Measurements from ENCODE around the gene MDM2. TPM values are rescaled to one million over a fixed set of nuclear protein-coding genes. Genes with fewer than 3 reads are reported as not detected.

MDM2 gene
- total RNA-seq, 1 experiment from 2014 or later: 86.4 TPM

DNA sequence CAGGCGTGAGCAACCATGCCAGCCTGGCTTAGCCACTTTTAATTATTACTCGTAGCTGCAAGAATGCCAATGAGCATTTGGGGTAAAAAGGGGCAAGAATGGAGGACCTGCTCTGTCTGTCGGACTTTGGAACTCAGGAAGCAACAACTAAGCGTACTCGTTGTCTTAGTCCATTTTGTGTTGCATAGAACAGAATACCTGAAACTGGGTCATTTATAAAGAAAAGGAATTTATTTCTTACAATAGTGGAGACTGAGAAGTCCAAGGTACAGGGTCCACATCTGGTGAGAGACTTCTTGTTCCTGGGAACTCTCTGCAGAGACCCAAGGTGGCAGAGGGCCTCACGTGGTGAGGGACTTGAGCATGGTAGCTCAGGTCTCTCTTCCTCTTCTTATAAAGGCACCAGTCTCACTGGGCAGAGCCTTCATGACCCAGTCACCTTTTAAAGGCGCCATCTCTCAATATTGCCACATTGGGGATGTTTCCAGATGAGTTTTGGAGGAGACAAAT lies 32.8 kb upstream of the MDM2 start:
- Histone ChIP-seq H3K9me3 (ENCODE audit: low read length) (no peaks in the 10 kb centered on the region), H3K9ac (ENCODE audit: low read length) (no peak overlapping the region), H3K4me1 (ENCODE audit: insufficient read depth, low read length) (no peaks in the 10 kb centered on the region), H3K79me2 (ENCODE audit: low read length) (no peaks in the 10 kb centered on the region), H3K27ac (ENCODE audit: low read length) (no peak overlapping the region), H3K9me2 (replicated peaks; ENCODE audit: low read length) (no peaks in the 10 kb centered on the region), H3K36me3 (ENCODE audit: low read depth, low read length) (no peaks in the 10 kb centered on the region), H2AFZ (ENCODE audit: low read length) (no peak overlapping the region), H3K4me2 (ENCODE audit: low read length) (no peak overlapping the region), H3K4me3 (ENCODE audit: low read length) (no peak overlapping the region), H3K27me3 (ENCODE audit: low read length) (no peaks in the 10 kb centered on the region), H3F3A (ENCODE audit: low read length, unreplicated experiment) (no peaks in the 10 kb centered on the region), H4K20me1 (ENCODE audit: low read length) (no peaks in the 10 kb centered on the region)
- intact Hi-C loops (cut with micrococcal nuclease): no loop called here
- TF ChIP-seq, protein P1, sequence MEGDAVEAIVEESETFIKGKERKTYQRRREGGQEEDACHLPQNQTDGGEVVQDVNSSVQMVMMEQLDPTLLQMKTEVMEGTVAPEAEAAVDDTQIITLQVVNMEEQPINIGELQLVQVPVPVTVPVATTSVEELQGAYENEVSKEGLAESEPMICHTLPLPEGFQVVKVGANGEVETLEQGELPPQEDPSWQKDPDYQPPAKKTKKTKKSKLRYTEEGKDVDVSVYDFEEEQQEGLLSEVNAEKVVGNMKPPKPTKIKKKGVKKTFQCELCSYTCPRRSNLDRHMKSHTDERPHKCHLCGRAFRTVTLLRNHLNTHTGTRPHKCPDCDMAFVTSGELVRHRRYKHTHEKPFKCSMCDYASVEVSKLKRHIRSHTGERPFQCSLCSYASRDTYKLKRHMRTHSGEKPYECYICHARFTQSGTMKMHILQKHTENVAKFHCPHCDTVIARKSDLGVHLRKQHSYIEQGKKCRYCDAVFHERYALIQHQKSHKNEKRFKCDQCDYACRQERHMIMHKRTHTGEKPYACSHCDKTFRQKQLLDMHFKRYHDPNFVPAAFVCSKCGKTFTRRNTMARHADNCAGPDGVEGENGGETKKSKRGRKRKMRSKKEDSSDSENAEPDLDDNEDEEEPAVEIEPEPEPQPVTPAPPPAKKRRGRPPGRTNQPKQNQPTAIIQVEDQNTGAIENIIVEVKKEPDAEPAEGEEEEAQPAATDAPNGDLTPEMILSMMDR (conservative IDR thresholded peaks at IDR 0.05; ENCODE audit: low read depth, low read length): no peak
- TF ChIP-seq EZH2 (IDR thresholded peaks at IDR 0.05; ENCODE audit: low read length, unreplicated experiment) (no peak), EZH2phosphoT487 (IDR thresholded peaks at IDR 0.05; ENCODE audit: borderline replicate concordance, low read length) (no peak)
- CTCF ChIA-PET: no interaction called here
- POLR2A ChIA-PET (ENCODE audit: unreplicated experiment): no interaction called here
- BruUV-seq (replicated peaks): no TSS peak
- ATAC-seq (no peak), DNase-seq (no peak)

GRCh38 chr12:68776976-68777610 lies 30.9 kb upstream of the MDM2 start:
- Histone ChIP-seq H3K36me3 (ENCODE audit: low read depth, low read length) (no peaks in the 10 kb centered on the region), H3K4me1 (ENCODE audit: insufficient read depth, low read length) (no peaks in the 10 kb centered on the region), H3K4me2 (ENCODE audit: low read length) (no peak overlapping the region), H3F3A (ENCODE audit: low read length, unreplicated experiment) (no peaks in the 10 kb centered on the region), H3K27me3 (ENCODE audit: low read length) (no peaks in the 10 kb centered on the region), H3K4me3 (ENCODE audit: low read length) (no peak overlapping the region), H3K9ac (ENCODE audit: low read length) (no peak overlapping the region), H3K9me2 (replicated peaks; ENCODE audit: low read length) (no peaks in the 10 kb centered on the region), H3K79me2 (ENCODE audit: low read length) (no peaks in the 10 kb centered on the region), H3K9me3 (ENCODE audit: low read length) (no peaks in the 10 kb centered on the region), H2AFZ (ENCODE audit: low read length) (no peak overlapping the region), H4K20me1 (ENCODE audit: low read length) (no peaks in the 10 kb centered on the region), H3K27ac (ENCODE audit: low read length) (no peak overlapping the region)
- intact Hi-C loops (cut with micrococcal nuclease): no loop called here
- ATAC-seq (no peak), DNase-seq (no peak)
- CTCF ChIA-PET: no interaction called here
- TF ChIP-seq, protein P1 (conservative IDR thresholded peaks at IDR 0.05; ENCODE audit: low read depth, low read length): no peak
- TF ChIP-seq EZH2phosphoT487 (IDR thresholded peaks at IDR 0.05; ENCODE audit: borderline replicate concordance, low read length) (no peak), EZH2 (IDR thresholded peaks at IDR 0.05; ENCODE audit: low read length, unreplicated experiment) (no peak)
- BruUV-seq (replicated peaks): no TSS peak
- POLR2A ChIA-PET (ENCODE audit: unreplicated experiment): no interaction called here

DNA sequence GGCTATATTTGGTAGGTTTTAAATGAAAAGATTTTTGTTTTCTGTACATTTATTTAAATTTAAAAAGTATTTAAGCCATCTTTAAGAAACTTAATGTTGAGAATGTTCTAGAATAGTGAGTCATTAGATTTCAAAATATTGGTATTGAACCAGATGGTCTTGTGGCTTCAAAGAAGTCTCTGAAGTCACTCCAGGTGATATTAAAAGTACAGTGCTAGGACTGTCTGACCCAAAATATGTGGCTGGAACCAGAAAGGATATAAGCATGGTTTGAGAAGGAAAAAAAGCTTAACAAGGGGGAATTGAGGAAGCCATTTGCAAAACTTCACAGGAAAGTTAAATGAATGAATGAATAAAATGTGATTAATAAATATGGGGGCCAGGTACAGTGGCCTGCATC lies 28.7 kb upstream of the MDM2 start:
- H3K4me2 ChIP-seq (ENCODE audit: low read length): no peak overlapping the region
- DNase-seq (no peak), ATAC-seq (no peak)
- intact Hi-C loops (cut with micrococcal nuclease): no loop called here
- no peak overlapping the region for H3K9ac ChIP-seq (ENCODE audit: low read length)
- CTCF ChIA-PET: no interaction called here
- H3K9me3 ChIP-seq (ENCODE audit: low read length): no peaks in the 10 kb centered on the region
- no peaks in the 10 kb centered on the region for H3F3A ChIP-seq (ENCODE audit: low read length, unreplicated experiment)
- H3K27ac ChIP-seq (ENCODE audit: low read length): no peak overlapping the region
- no peaks in the 10 kb centered on the region for H3K79me2 ChIP-seq (ENCODE audit: low read length)
- H3K9me2 ChIP-seq (replicated peaks; ENCODE audit: low read length): no peaks in the 10 kb centered on the region
- no peaks in the 10 kb centered on the region for H3K27me3 ChIP-seq (ENCODE audit: low read length)
- no TSS peak for BruUV-seq (replicated peaks)
- H4K20me1 ChIP-seq (ENCODE audit: low read length): no peaks in the 10 kb centered on the region
- POLR2A ChIA-PET (ENCODE audit: unreplicated experiment): no interaction called here
- H2AFZ ChIP-seq (ENCODE audit: low read length): no peak overlapping the region
- H3K4me1 ChIP-seq (ENCODE audit: insufficient read depth, low read length): no peaks in the 10 kb centered on the region
- no peaks in the 10 kb centered on the region for H3K36me3 ChIP-seq (ENCODE audit: low read depth, low read length)
- TF ChIP-seq EZH2phosphoT487 (IDR thresholded peaks at IDR 0.05; ENCODE audit: borderline replicate concordance, low read length) (no peak), EZH2 (IDR thresholded peaks at IDR 0.05; ENCODE audit: low read length, unreplicated experiment) (no peak)
- TF ChIP-seq, protein P1 (conservative IDR thresholded peaks at IDR 0.05; ENCODE audit: low read depth, low read length): no peak
- H3K4me3 ChIP-seq (ENCODE audit: low read length): no peak overlapping the region

Data from PC-3 (cell line).